HepG2 (cell line): ENCODE data around the gene MACROD2. TPM values are rescaled to one million over a fixed set of nuclear protein-coding genes. Genes with fewer than 3 reads are reported as not detected.

Source experiments
- DPF2 ChIP-seq: sonication (generic); formaldehyde crosslinking; IDR thresholded peaks from 2 replicates; pipeline ENCODE4 v1.4.0; 2020; ENCODE audit warnings: mild to moderate bottlenecking, low read depth, missing genetic modification reagents, borderline replicate concordance
- HNF4A ChIP-seq: sonication (generic); formaldehyde crosslinking; IDR thresholded peaks from 2 replicates; pipeline ENCODE4 v1.4.0; 2020; ENCODE audit warnings: missing genetic modification reagents
- KDM6A ChIP-seq: IDR thresholded peaks from 2 replicates; pipeline ENCODE4 v1.6.1; 2016; ENCODE audit warnings: low read depth
- NRL ChIP-seq: sonication (generic); formaldehyde crosslinking; IDR thresholded peaks from 2 replicates; pipeline ENCODE4 v1.5.0; 2020; ENCODE audit warnings: missing genetic modification reagents, mild to moderate bottlenecking, moderate library complexity, borderline replicate concordance
- PITX1 ChIP-seq: sonication (generic); formaldehyde crosslinking; IDR thresholded peaks from 2 replicates; pipeline ENCODE4 v1.5.1; 2020; ENCODE audit warnings: mild to moderate bottlenecking, missing genetic modification reagents
- ZNF124 ChIP-seq: sonication (generic); formaldehyde crosslinking; IDR thresholded peaks from 2 replicates; pipeline ENCODE4 v1.4.0; 2020; ENCODE audit warnings: missing genetic modification reagents
- ZNF749 ChIP-seq: sonication (generic); formaldehyde crosslinking; IDR thresholded peaks from 2 replicates; pipeline ENCODE4 v1.8.0; 2022; ENCODE audit warnings: mild to moderate bottlenecking, missing genetic modification reagents, moderate library complexity, borderline replicate concordance
- ZNF777 ChIP-seq: sonication (generic); formaldehyde crosslinking; IDR thresholded peaks from 2 replicates; pipeline ENCODE4 v1.4.0; 2020; ENCODE audit warnings: missing genetic modification reagents
- polyA plus RNA-seq, 8 experiments: library from polyadenylated mRNA; depleted of rRNA in 3 of 8; stranded (reverse) in 7 of 8; unstranded in 1 of 8; fragments of >200 nt; fragmentation: Illumina TruSeq in 4 of 8; extraction: Trizol in 4 of 8; gene quantifications; 2 replicates each; pipeline versions ENCODE4 v1.2.1 to v1.2.3, GENCODE V29; 2011 to 2016; ENCODE audit warnings: low read depth in 4 of 8, missing spikeins in 1 of 8, mixed read lengths in 1 of 8; ENCODE audit not compliant: insufficient read depth in 1 of 8
- total RNA-seq, 5 experiments: library from RNA; depleted of rRNA; stranded (reverse); fragments of >200 nt; fragmentation: Illumina TruSeq; extraction: Trizol; gene quantifications; 2 replicates each; pipeline ENCODE4 v1.2.3, GENCODE V29; 2016; ENCODE audit warnings: low read depth in 1 of 5
- TF ChIP-seq, protein P1 (sequence below): sonication (generic); formaldehyde crosslinking; IDR thresholded peaks from 2 replicates; pipeline ENCODE4 v1.8.0; 2022; ENCODE audit warnings: missing genetic modification reagents, mild to moderate bottlenecking, borderline replicate concordance
- TF ChIP-seq, protein P2 (sequence below): sonication (generic); formaldehyde crosslinking; IDR thresholded peaks from 2 replicates; pipeline ENCODE4 v1.4.0; 2020; ENCODE audit warnings: missing genetic modification reagents
- TF ChIP-seq, protein P3 (sequence below): sonication (generic); formaldehyde crosslinking; IDR thresholded peaks from 2 replicates; pipeline ENCODE4 v1.5.1; 2020; ENCODE audit warnings: mild to moderate bottlenecking, missing genetic modification reagents, borderline replicate concordance
- TF ChIP-seq, protein P4 (sequence below): sonication (generic); formaldehyde crosslinking; IDR thresholded peaks from 2 replicates; pipeline ENCODE4 v1.4.0; 2020; ENCODE audit warnings: missing genetic modification reagents, mild to moderate bottlenecking, borderline replicate concordance

The MACROD2 gene
- total and polyA plus RNA-seq, 2 of the 13 experiments (the other 11 are each of a cell fraction or from before 2014, with no cell fraction given), result 0.13 to 0.51 TPM

DNA sequence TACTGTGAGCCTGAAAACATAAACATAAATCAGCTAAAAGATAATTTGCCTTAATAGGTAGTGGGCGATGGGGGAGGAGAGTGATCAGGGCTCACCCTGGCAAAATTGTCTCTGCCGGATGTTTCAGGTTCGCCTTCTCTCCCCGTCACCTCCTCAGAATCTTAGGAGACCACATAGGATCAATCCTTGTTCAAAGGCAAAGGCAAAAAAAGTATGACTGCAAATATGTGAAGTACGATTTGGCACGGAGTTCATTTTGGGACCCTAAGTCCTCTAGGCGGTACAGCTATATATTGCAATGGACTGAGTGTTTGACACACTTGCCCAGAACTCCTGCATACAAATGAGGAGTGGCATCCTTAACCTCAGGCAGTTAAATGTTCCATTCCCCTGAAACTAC lies 991.3 kb downstream of the MACROD2 start (continued):
- TF ChIP-seq, protein P1, sequence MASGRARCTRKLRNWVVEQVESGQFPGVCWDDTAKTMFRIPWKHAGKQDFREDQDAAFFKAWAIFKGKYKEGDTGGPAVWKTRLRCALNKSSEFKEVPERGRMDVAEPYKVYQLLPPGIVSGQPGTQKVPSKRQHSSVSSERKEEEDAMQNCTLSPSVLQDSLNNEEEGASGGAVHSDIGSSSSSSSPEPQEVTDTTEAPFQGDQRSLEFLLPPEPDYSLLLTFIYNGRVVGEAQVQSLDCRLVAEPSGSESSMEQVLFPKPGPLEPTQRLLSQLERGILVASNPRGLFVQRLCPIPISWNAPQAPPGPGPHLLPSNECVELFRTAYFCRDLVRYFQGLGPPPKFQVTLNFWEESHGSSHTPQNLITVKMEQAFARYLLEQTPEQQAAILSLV, result no peak
- TF ChIP-seq PITX1 (CRISPR knock-in tag) (0 out of 2 replicates have a peak, but pooled peaks have one; percentile 1), KDM6A (CRISPR knock-in tag) (no peak), ZNF124 (CRISPR knock-in tag) (0 out of 2 replicates have a peak, but pooled peaks have one; percentile 8), DPF2 (no peak), ZNF749 (CRISPR knock-in tag) (no peak), ZNF777 (CRISPR knock-in tag) (0 out of 2 replicates have a peak, but pooled peaks have one; percentile 9), NRL (CRISPR knock-in tag) (no peak), HNF4A (CRISPR knock-in tag) (no peak)
- TF ChIP-seq, protein P2, sequence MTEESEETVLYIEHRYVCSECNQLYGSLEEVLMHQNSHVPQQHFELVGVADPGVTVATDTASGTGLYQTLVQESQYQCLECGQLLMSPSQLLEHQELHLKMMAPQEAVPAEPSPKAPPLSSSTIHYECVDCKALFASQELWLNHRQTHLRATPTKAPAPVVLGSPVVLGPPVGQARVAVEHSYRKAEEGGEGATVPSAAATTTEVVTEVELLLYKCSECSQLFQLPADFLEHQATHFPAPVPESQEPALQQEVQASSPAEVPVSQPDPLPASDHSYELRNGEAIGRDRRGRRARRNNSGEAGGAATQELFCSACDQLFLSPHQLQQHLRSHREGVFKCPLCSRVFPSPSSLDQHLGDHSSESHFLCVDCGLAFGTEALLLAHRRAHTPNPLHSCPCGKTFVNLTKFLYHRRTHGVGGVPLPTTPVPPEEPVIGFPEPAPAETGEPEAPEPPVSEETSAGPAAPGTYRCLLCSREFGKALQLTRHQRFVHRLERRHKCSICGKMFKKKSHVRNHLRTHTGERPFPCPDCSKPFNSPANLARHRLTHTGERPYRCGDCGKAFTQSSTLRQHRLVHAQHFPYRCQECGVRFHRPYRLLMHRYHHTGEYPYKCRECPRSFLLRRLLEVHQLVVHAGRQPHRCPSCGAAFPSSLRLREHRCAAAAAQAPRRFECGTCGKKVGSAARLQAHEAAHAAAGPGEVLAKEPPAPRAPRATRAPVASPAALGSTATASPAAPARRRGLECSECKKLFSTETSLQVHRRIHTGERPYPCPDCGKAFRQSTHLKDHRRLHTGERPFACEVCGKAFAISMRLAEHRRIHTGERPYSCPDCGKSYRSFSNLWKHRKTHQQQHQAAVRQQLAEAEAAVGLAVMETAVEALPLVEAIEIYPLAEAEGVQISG (CRISPR knock-in tag), result no peak
- TF ChIP-seq, protein P3, sequence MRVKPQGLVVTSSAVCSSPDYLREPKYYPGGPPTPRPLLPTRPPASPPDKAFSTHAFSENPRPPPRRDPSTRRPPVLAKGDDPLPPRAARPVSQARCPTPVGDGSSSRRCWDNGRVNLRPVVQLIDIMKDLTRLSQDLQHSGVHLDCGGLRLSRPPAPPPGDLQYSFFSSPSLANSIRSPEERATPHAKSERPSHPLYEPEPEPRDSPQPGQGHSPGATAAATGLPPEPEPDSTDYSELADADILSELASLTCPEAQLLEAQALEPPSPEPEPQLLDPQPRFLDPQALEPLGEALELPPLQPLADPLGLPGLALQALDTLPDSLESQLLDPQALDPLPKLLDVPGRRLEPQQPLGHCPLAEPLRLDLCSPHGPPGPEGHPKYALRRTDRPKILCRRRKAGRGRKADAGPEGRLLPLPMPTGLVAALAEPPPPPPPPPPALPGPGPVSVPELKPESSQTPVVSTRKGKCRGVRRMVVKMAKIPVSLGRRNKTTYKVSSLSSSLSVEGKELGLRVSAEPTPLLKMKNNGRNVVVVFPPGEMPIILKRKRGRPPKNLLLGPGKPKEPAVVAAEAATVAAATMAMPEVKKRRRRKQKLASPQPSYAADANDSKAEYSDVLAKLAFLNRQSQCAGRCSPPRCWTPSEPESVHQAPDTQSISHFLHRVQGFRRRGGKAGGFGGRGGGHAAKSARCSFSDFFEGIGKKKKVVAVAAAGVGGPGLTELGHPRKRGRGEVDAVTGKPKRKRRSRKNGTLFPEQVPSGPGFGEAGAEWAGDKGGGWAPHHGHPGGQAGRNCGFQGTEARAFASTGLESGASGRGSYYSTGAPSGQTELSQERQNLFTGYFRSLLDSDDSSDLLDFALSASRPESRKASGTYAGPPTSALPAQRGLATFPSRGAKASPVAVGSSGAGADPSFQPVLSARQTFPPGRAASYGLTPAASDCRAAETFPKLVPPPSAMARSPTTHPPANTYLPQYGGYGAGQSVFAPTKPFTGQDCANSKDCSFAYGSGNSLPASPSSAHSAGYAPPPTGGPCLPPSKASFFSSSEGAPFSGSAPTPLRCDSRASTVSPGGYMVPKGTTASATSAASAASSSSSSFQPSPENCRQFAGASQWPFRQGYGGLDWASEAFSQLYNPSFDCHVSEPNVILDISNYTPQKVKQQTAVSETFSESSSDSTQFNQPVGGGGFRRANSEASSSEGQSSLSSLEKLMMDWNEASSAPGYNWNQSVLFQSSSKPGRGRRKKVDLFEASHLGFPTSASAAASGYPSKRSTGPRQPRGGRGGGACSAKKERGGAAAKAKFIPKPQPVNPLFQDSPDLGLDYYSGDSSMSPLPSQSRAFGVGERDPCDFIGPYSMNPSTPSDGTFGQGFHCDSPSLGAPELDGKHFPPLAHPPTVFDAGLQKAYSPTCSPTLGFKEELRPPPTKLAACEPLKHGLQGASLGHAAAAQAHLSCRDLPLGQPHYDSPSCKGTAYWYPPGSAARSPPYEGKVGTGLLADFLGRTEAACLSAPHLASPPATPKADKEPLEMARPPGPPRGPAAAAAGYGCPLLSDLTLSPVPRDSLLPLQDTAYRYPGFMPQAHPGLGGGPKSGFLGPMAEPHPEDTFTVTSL, result no peak
- TF ChIP-seq, protein P4, sequence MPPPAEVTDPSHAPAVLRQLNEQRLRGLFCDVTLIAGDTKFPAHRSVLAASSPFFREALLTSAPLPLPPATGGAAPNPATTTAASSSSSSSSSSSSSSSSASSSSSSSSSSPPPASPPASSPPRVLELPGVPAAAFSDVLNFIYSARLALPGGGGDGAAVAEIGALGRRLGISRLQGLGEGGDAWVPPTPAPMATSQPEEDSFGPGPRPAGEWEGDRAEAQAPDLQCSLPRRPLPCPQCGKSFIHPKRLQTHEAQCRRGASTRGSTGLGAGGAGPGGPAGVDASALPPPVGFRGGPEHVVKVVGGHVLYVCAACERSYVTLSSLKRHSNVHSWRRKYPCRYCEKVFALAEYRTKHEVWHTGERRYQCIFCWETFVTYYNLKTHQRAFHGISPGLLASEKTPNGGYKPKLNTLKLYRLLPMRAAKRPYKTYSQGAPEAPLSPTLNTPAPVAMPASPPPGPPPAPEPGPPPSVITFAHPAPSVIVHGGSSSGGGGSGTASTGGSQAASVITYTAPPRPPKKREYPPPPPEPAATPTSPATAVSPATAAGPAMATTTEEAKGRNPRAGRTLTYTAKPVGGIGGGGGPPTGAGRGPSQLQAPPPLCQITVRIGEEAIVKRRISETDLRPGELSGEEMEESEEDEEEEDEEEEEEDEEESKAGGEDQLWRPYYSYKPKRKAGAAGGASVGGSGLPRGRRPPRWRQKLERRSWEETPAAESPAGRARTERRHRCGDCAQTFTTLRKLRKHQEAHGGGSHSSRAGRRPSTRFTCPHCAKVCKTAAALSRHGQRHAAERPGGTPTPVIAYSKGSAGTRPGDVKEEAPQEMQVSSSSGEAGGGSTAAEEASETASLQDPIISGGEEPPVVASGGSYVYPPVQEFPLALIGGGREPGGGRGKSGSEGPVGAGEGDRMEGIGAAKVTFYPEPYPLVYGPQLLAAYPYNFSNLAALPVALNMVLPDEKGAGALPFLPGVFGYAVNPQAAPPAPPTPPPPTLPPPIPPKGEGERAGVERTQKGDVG (CRISPR knock-in tag), result peak; percentile 74; the same call in 1 of the 2 replicates
